Measurements from ENCODE around the gene FMO1. TPM values are rescaled to one million over a fixed set of nuclear protein-coding genes. Genes with fewer than 3 reads are reported as not detected.

FMO1 gene
- total and polyA plus RNA-seq, 2 donors (not counting 1 experiment from before 2014, with no cell fraction given): 0.48 TPM; not detected in 1

- ChIA-PET POLR2A (no interaction called here), CTCF (no interaction called here)
- ATAC-seq (ENCODE audit: low read depth): no peak
- no peaks in the 10 kb centered on the region for H3K4me1 Mint-ChIP-seq
- no peaks in the 10 kb centered on the region for H3K79me2 ChIP-seq (ENCODE audit: control insufficient read depth, insufficient read depth, low read length)
- WGBS (ENCODE audit: insufficient coverage): 100% methylated on average over 2 of the region's 3 CpGs
- intact Hi-C loops (cut with micrococcal nuclease): no loop called here
- no peak overlapping the region for H3K9ac ChIP-seq (ENCODE audit: low read length)
- H3K9me3 ChIP-seq (ENCODE audit: control extremely low read depth in 1 of 3, control insufficient read depth in 2 of 3, insufficient read depth in 1 of 3, low read length in 2 of 3): peaks cover 7 to 15% (median 10%) of the 10 kb centered on the region in 3 donors
- no peak overlapping the region for H3K27ac ChIP-seq (ENCODE audit: low read length in 2 of 2)
- DNase-seq: no peak
- H3K4me1 ChIP-seq (ENCODE audit: control insufficient read depth in 2 of 2, insufficient read depth in 2 of 2, low read length in 2 of 2): no peaks in the 10 kb centered on the region
- no peak overlapping the region for H3K4me2 ChIP-seq (replicated peaks; ENCODE audit: low read depth, low read length, poor library complexity, severe bottlenecking)
- no peaks in the 10 kb centered on the region for H3K27me3 ChIP-seq (replicated peaks in 1 of 4; ENCODE audit: control extremely low read depth in 1 of 4, control insufficient read depth in 3 of 4, insufficient read depth in 4 of 4, low read length in 3 of 4)
- no peaks in the 10 kb centered on the region for H3K36me3 ChIP-seq (replicated peaks in 1 of 2; ENCODE audit: control extremely low read depth in 1 of 2, control insufficient read depth in 1 of 2, extremely low read depth in 1 of 2, insufficient read depth in 2 of 2, low read length in 1 of 2)
- H3K4me3 ChIP-seq (ENCODE audit: control extremely low read depth in 1 of 5, extremely low read depth in 1 of 5, insufficient read depth in 1 of 5, low read depth in 2 of 5, low read length in 4 of 5): no peak overlapping the region
- H2AFZ ChIP-seq (ENCODE audit: insufficient read depth, low read depth, low read length, poor library complexity, severe bottlenecking): no peak overlapping the region
- H3K4me3 Mint-ChIP-seq: no peak overlapping the region
- no peak for TF ChIP-seq EZH2 (IDR thresholded peaks at IDR 0.05; ENCODE audit: borderline replicate concordance, insufficient read depth, low read depth, low read length, poor library complexity, severe bottlenecking)
- TF ChIP-seq CTCF (IDR thresholded peaks at IDR 0.05): no peak
- H3K9me3 Mint-ChIP-seq (ENCODE audit: insufficient read depth): peaks cover 8% of the 10 kb centered on the region
- peaks cover 15% of the 10 kb centered on the region for H3K27me3 Mint-ChIP-seq
- H3K27ac Mint-ChIP-seq: no peak overlapping the region
- no peaks in the 10 kb centered on the region for H4K20me1 ChIP-seq (ENCODE audit: control insufficient read depth, insufficient read depth, low read length, poor library complexity, severe bottlenecking)
Observed at GRCh38 chr1:171295821-171296220, 47.5 kb downstream of the FMO1 start.

- intact Hi-C loops (cut with micrococcal nuclease): no loop called here
- Mint-ChIP-seq H3K4me1 (no peaks in the 10 kb centered on the region), H3K4me3 (no peak overlapping the region), H3K27me3 (peaks cover 21% of the 10 kb centered on the region), H3K27ac (no peak overlapping the region), H3K9me3 (ENCODE audit: insufficient read depth) (peaks cover 18% of the 10 kb centered on the region)
- Histone ChIP-seq H3K9me3 (ENCODE audit: control extremely low read depth in 1 of 3, control insufficient read depth in 2 of 3, insufficient read depth in 1 of 3, low read length in 2 of 3) (peaks cover 10 to 26% (median 12%) of the 10 kb centered on the region in 3 donors), H3K79me2 (ENCODE audit: control insufficient read depth, insufficient read depth, low read length) (no peaks in the 10 kb centered on the region), H3K4me2 (replicated peaks; ENCODE audit: low read depth, low read length, poor library complexity, severe bottlenecking) (no peak overlapping the region), H3K9ac (ENCODE audit: low read length) (no peak overlapping the region), H3K27me3 (replicated peaks in 1 of 4; ENCODE audit: control extremely low read depth in 1 of 4, control insufficient read depth in 3 of 4, insufficient read depth in 4 of 4, low read length in 3 of 4) (no peaks in the 10 kb centered on the region), H3K36me3 (replicated peaks in 1 of 2; ENCODE audit: control extremely low read depth in 1 of 2, control insufficient read depth in 1 of 2, extremely low read depth in 1 of 2, insufficient read depth in 2 of 2, low read length in 1 of 2) (no peaks in the 10 kb centered on the region), H2AFZ (ENCODE audit: insufficient read depth, low read depth, low read length, poor library complexity, severe bottlenecking) (no peak overlapping the region), H3K4me1 (ENCODE audit: control insufficient read depth in 2 of 2, insufficient read depth in 2 of 2, low read length in 2 of 2) (no peaks in the 10 kb centered on the region), H3K4me3 (ENCODE audit: control extremely low read depth in 1 of 5, extremely low read depth in 1 of 5, insufficient read depth in 1 of 5, low read depth in 2 of 5, low read length in 4 of 5) (no peak overlapping the region), H4K20me1 (ENCODE audit: control insufficient read depth, insufficient read depth, low read length, poor library complexity, severe bottlenecking) (no peaks in the 10 kb centered on the region), H3K27ac (ENCODE audit: low read length in 2 of 2) (no peak overlapping the region)
- no peak for TF ChIP-seq CTCF (IDR thresholded peaks at IDR 0.05)
- no peak for TF ChIP-seq EZH2 (IDR thresholded peaks at IDR 0.05; ENCODE audit: borderline replicate concordance, insufficient read depth, low read depth, low read length, poor library complexity, severe bottlenecking)
- ChIA-PET POLR2A (no interaction called here), CTCF (interaction anchor here (1.4 kb wide), 1 partner anchor 51 kb away, joined by 4 read pairs; no protein-coding TSS in a partner anchor)
- WGBS (ENCODE audit: insufficient coverage): 61% methylated on average over 2 of the region's 2 CpGs
- ATAC-seq (ENCODE audit: low read depth) (no peak), DNase-seq (no peak)
Observed at GRCh38 chr1:171296897-171297296, 48.6 kb downstream of the FMO1 start.

Data from B cell (primary cell).